Spinal cord (tissue), 10 donors: ENCODE results near the gene TRIO. TPM values are rescaled to one million over a fixed set of nuclear protein-coding genes. Genes with fewer than 3 reads are reported as not detected.

Experiments used
- DNase-seq, 6 donors: peaks; one replicate each; pipeline versions ENCODE4 v3.0.0 to v3.0.0-alpha.2; 2013 to 2015; ENCODE audit warnings: low spot score in 6 of 6, low read depth in 4 of 6
- H3K27ac ChIP-seq: one replicate; pipeline ENCODE4 v1.5.1; 2013; ENCODE audit warnings: low read depth, low read length, control low read depth
- H3K27me3 ChIP-seq: one replicate; pipeline ENCODE4 v1.6.1; 2013; ENCODE audit warnings: low read length; ENCODE audit not compliant: control insufficient read depth, insufficient read depth
- H3K36me3 ChIP-seq: one replicate; pipeline ENCODE4 v1.6.1; 2013; ENCODE audit warnings: low read length; ENCODE audit not compliant: control insufficient read depth, insufficient read depth
- H3K4me1 ChIP-seq: one replicate; pipeline ENCODE4 v1.6.1; 2013; ENCODE audit warnings: low read length; ENCODE audit not compliant: control insufficient read depth, insufficient read depth
- H3K4me3 ChIP-seq: one replicate; pipeline ENCODE4 v1.5.1; 2013; ENCODE audit warnings: low read depth, low read length, control low read depth
- H3K9me3 ChIP-seq: one replicate; pipeline ENCODE4 v1.6.1; 2013; ENCODE audit warnings: low read length; ENCODE audit not compliant: control insufficient read depth, insufficient read depth
- WGBS: methylation state at CpG from one replicate; pipeline ENCODE4 v1.1.5; 2013; ENCODE audit warnings: missing lambda C conversion rate; ENCODE audit not compliant: insufficient coverage; 5-methylcytosine and 5-hydroxymethylcytosine counted together
- polyA plus RNA-seq, 2 donors: library from polyadenylated mRNA; unstranded; fragments of 120-200 nt; gene quantifications; one replicate each; pipeline ENCODE4 v1.2.1, GENCODE V29; 2013; ENCODE audit not compliant: insufficient read length in 2 of 2
- total RNA-seq, 2 donors: library from RNA; depleted of rRNA in 1 of 2; stranded (reverse); fragments of 120-200 nt in 1 of 2; fragments of >200 nt in 1 of 2; gene quantifications; one replicate each; pipeline versions ENCODE4 v1.2.3 to v1.2.4, GENCODE V29; 2013 to 2014
- donor health status: healthy.

TRIO gene
- total and polyA plus RNA-seq, 4 donors = 175 to 253 (median 240) TPM

GRCh38 chr5:14187660-14188059, 44.5 kb downstream of the TRIO start:
- no peak overlapping the region for H3K27ac ChIP-seq
- no CpG with 5 or more reads among the region's 5 CpGs for WGBS
- no peak for DNase-seq
- H3K9me3 ChIP-seq = no peaks in the 10 kb centered on the region
- no peaks in the 10 kb centered on the region for H3K36me3 ChIP-seq
- peaks cover 39% of the 10 kb centered on the region for H3K4me1 ChIP-seq
- no peaks in the 10 kb centered on the region for H3K27me3 ChIP-seq
- H3K4me3 ChIP-seq = no peak overlapping the region

- Histone ChIP-seq H3K4me1 (peaks cover 31% of the 10 kb centered on the region), H3K9me3 (no peaks in the 10 kb centered on the region), H3K27me3 (no peaks in the 10 kb centered on the region), H3K4me3 (no peak overlapping the region), H3K36me3 (no peaks in the 10 kb centered on the region), H3K27ac (no peak overlapping the region)
- DNase-seq = no peak
- WGBS = no CpG with 5 or more reads among the region's 4 CpGs
These were observed 45.6 kb downstream of the TRIO start for GRCh38 chr5:14188778-14189177.

DNA sequence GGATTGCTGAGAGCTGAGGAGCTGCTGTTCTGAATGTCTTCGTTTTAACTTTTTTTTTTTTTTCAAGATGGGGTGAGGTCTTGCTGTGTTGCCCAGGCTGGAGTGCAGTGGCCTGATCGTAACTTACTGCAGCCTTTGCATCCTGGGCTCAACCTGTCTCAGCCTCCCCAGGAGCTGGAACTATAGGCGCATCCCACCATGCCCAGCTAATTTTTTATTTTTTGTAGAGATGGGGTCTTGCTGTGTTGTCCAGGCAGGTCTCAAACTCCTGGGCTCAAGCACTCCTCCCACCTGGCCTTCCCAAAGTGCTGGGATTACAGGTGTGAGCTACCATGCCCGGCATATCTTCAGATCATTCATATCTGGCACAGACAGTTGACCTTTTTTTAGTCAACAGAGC, 46.5 kb downstream of the TRIO start:
- H3K27me3 ChIP-seq = no peaks in the 10 kb centered on the region
- H3K9me3 ChIP-seq = no peaks in the 10 kb centered on the region
- WGBS = no CpG with 5 or more reads among the region's 4 CpGs
- no peak for DNase-seq
- no peak overlapping the region for H3K27ac ChIP-seq
- H3K36me3 ChIP-seq = no peaks in the 10 kb centered on the region
- no peak overlapping the region for H3K4me3 ChIP-seq
- peaks cover 23% of the 10 kb centered on the region for H3K4me1 ChIP-seq

DNA sequence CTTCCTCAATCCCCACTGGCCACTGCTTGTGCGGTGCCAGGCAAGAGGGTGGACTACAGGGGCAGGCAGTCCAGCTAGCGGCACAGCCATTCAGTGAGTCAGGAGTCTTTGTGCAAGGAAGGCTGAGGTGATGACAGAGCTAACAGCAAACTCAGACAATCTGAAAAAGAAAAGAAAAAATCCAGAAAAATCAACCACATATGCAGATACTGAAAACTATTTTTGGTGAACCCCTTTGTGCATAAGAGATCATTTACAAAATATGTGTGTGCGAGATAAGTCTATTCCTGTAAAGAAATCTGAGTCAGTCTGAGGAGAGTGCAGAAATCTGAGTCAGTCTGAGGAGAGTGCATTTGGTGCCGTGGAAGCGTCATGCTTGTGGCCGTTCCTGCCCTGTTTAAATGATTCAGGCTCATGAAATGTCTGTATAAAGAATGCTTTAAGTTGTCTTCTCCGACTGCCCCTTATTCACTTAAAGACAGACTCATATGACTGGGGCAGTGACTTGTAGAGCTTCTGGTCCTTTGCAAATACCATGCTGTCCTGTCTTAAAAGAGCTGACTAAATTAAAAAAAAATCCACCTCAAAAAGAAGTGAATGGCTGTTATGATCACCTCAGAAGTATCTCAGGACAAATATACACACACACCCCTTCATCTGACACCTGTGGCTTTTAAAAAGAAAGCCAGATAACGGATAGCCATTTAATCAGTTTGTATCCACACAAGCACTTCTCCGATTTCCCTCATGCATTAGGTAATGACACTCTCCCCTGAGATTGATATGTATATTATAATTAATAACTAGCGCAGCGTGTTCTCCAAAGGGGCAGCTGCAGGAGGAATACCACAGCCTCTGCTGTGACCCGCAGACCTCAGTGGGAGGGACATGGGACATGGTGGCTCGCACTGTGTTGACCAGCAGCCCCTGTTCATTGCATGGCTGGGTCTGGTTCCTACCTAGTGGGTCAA, 47.3 kb downstream of the TRIO start:
- WGBS = 62% methylated on average over 7 of the region's 13 CpGs
- H3K4me3 ChIP-seq = no peak overlapping the region
- H3K4me1 ChIP-seq = peaks cover 15% of the 10 kb centered on the region
- H3K36me3 ChIP-seq = no peaks in the 10 kb centered on the region
- H3K27ac ChIP-seq = no peak overlapping the region
- H3K9me3 ChIP-seq = no peaks in the 10 kb centered on the region
- DNase-seq = no peak
- H3K27me3 ChIP-seq = no peaks in the 10 kb centered on the region

DNA sequence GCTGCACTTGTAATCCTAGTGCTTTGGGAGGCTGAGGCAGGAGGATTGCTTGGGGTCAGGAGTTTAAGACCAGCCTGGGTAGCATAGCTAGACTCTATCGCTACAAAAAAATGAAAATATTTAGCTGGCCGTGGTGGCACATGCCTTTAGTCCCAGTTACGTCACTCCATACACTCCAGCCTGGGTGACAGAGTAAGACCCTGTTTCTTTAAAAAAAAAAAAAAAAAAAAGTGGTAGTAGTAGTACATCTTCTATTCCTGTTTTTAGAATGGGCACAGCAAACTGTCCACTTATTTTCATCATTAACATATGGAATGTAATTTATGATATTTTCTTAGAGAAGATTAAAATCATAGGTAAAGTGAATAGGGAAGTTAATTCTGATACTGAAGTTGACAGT, 48.2 kb downstream of the TRIO start:
- Histone ChIP-seq H3K36me3 (no peaks in the 10 kb centered on the region), H3K9me3 (no peaks in the 10 kb centered on the region), H3K27me3 (no peaks in the 10 kb centered on the region), H3K4me3 (no peak overlapping the region), H3K27ac (no peak overlapping the region), H3K4me1 (peaks cover 10% of the 10 kb centered on the region)
- WGBS = 100% methylated on average over 1 of the region's 3 CpGs
- no peak for DNase-seq

GRCh38 chr5:14193496-14193895, 50.4 kb downstream of the TRIO start:
- Histone ChIP-seq H3K9me3 (no peaks in the 10 kb centered on the region), H3K27ac (no peak overlapping the region), H3K36me3 (no peaks in the 10 kb centered on the region), H3K4me1 (peaks cover 11% of the 10 kb centered on the region), H3K27me3 (no peaks in the 10 kb centered on the region), H3K4me3 (no peak overlapping the region)
- DNase-seq = no peak
- 100% methylated on average over 1 of the region's 4 CpGs for WGBS

GRCh38 chr5:14195588-14195987, 52.4 kb downstream of the TRIO start:
- 100% methylated on average over 2 of the region's 5 CpGs for WGBS

DNA sequence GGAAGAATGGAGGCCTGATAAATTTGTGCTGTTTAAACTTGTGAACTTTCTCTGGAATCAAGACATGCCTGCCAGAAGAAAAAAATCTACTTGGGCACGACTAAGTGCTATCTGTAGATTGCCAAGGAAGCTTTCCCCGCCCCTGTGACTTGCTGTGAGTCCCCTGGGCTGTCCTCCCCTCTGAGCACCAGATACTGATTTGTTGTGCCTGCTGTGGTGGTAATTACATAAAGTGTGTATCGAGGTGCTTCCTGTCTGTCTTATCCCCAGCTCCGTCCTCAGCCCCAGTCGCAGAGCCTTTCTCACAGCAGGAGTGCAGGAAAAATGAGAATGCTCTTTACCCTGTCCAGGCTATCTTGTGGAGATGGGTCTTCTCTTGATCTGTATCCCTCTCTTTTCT, 53.9 kb downstream of the TRIO start:
- peaks cover 9% of the 10 kb centered on the region for H3K4me1 ChIP-seq
- peak in 1 of 6 donors; percentile 52 for DNase-seq
- no peaks in the 10 kb centered on the region for H3K27me3 ChIP-seq
- WGBS = 40% methylated on average over 1 of the region's 5 CpGs
- no peak overlapping the region for H3K27ac ChIP-seq
- no peaks in the 10 kb centered on the region for H3K36me3 ChIP-seq
- H3K9me3 ChIP-seq = no peaks in the 10 kb centered on the region
- H3K4me3 ChIP-seq = no peak overlapping the region

More at GRCh38 chr5:14195588-14195987, 52.4 kb downstream of the TRIO start:
- H3K4me3 ChIP-seq = no peak overlapping the region
- H3K4me1 ChIP-seq = peaks cover 9% of the 10 kb centered on the region
- no peaks in the 10 kb centered on the region for H3K27me3 ChIP-seq
- no peaks in the 10 kb centered on the region for H3K9me3 ChIP-seq
- H3K36me3 ChIP-seq = no peaks in the 10 kb centered on the region
- no peak overlapping the region for H3K27ac ChIP-seq
- DNase-seq = no peak

GRCh38 chr5:14199902-14200301, 56.8 kb downstream of the TRIO start:
- no peak overlapping the region for H3K27ac ChIP-seq
- 51% methylated on average over 6 of the region's 6 CpGs for WGBS
- H3K4me1 ChIP-seq = peaks cover 17% of the 10 kb centered on the region
- no peaks in the 10 kb centered on the region for H3K36me3 ChIP-seq
- DNase-seq = no peak
- H3K4me3 ChIP-seq = no peak overlapping the region
- H3K27me3 ChIP-seq = no peaks in the 10 kb centered on the region
- no peaks in the 10 kb centered on the region for H3K9me3 ChIP-seq
